Endothelial cell of hepatic sinusoid (primary cell): Measurements from ENCODE around the gene PATL2.
"Not testable (repeated sequence)": the region's sequence is repeated elsewhere in the genome, so short reads cannot be mapped to it uniquely, and the experiment has no call there.

ENCODE experiments used
- in situ Hi-C: cut with HindIII; loops from 2 replicates; pipeline ENCODE4 v1.10.0; 2017; ENCODE audit warnings: low sequenced_read_pairs

The PATL2 gene

GRCh38 chr15:44656298-44656697, 54.8 kb downstream of the PATL2 start:
- in situ Hi-C loops = no loop called here

GRCh38 chr15:44654858-44655257, 56.3 kb downstream of the PATL2 start:
- in situ Hi-C loops = no loop called here

- in situ Hi-C loops = no loop called here
These were observed 63.5 kb downstream of the PATL2 start for GRCh38 chr15:44647637-44648036.

- in situ Hi-C loops = no loop called here
These were observed 64.1 kb downstream of the PATL2 start for GRCh38 chr15:44647036-44647435.

- in situ Hi-C loops = no loop called here
These were observed 64.7 kb downstream of the PATL2 start for GRCh38 chr15:44646460-44646859.

- in situ Hi-C loops = no loop called here
These were observed 69.5 kb downstream of the PATL2 start for GRCh38 chr15:44641651-44642050.

- in situ Hi-C loops = no loop called here
These were observed 74.1 kb downstream of the PATL2 start for GRCh38 chr15:44636976-44637375.

GRCh38 chr15:44633603-44634002, 77.5 kb downstream of the PATL2 start:
- in situ Hi-C loops = no loop called here

- in situ Hi-C loops = not testable (repeated sequence)
These were observed 85.8 kb downstream of the PATL2 start for GRCh38 chr15:44625286-44625685.

GRCh38 chr15:44623178-44623577, 87.9 kb downstream of the PATL2 start:
- in situ Hi-C loops = no loop called here

- in situ Hi-C loops = no loop called here
These were observed 91.0 kb downstream of the PATL2 start for GRCh38 chr15:44620081-44620480.

- in situ Hi-C loops = no loop called here
These were observed 94.1 kb downstream of the PATL2 start for GRCh38 chr15:44616974-44617373.
